Stimulated activated naive CD8-positive, alpha-beta T cell treated with anti-CD3 and anti-CD28 coated beads, Interleukin-15, Interleukin-2, amounts not matched to agents 100 U/mL and 50 U/mL, for 24 hours (primary cell): Measurements from ENCODE around the gene LRRC46.

ENCODE experiments used
- ATAC-seq: fragments of 150-1000 bp; cut with Tn5 transposase; one replicate; pipeline ENCODE4 v1.10.0; 2021
- DNase-seq: peaks from one replicate; pipeline ENCODE4 v3.0.0; 2021

The LRRC46 gene

GRCh38 chr17:47831934-47832327 is 461 bp downstream of the LRRC46 start:
- ATAC-seq (no peak), DNase-seq (no peak)

DNA sequence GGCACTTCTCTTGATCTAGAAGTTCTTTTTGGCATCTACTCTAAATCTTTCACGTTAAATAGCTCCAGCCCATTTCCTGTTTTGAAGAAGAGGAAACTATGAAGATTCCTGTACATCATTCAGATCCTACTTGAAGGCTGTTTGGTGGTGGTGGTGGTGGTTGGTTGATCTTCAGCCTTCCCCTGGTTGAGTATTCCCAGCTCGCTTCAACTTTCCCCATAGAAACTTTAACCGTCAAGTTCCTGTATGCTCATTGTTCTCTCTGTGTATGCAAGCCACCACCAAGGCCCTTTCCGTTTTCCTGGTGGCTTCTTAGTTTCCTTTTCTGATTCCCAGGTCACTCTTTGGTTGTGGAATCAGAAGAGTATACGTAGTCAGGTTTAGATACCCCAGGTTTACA is 3.3 kb downstream of the LRRC46 start:
- no peak for ATAC-seq
- no peak for DNase-seq

- DNase-seq (no peak), ATAC-seq (no peak)
Observed at GRCh38 chr17:47836601-47837000, 5.1 kb downstream of the LRRC46 start.

DNA sequence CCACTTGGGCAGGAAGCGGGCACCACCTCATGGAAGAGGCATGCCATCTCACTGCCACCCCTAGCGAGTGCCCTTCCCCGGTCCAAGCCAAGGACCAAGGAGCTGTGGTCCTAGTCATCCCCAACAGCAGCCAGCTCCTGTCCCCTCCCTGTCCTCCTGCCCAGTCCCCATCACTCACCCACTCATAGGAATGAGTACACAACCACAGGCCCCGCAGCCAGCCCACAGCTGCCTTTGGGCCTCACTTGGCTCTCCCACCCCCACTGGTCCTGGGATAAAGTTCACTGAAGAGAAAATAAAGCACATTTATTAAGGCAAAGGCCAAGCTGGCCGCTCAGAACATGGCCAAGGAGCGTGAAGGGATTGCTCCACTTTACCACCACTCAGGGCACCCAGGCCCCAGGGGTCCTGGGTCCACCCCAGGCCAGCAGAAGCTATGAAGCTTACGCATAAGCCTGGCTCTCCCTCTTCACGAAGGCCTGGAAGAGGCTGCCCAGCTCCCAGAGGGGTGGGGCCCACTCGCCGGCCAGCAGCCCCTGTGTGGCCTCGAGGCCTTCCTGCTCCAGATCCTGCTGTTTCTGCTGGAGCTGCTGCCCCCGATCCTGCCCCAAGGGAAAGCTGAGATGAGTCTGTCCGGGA is 6.0 kb downstream of the LRRC46 start:
- ATAC-seq, result no peak
- no peak for DNase-seq

DNA sequence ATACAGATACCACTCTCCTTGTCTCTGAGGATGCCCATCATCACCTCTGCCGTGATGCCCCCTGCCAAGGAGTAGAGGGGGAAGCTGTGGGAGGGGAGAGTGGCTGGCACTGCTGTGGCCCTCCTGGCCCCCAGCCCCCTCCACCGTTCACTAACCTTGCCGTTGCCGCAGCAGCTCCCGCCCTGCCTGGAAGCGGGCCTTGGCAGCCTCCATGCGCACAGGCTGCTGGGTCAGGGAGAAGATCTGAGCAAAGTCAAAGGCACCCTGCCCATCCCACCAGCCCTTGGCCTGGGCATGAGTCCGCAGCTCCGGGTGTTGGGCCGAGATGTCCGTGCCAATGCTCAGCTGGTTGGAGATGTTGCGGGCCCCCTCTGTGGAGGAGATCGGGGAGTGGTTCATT is 7.2 kb downstream of the LRRC46 start:
- DNase-seq, result no peak
- ATAC-seq, result no peak

DNA sequence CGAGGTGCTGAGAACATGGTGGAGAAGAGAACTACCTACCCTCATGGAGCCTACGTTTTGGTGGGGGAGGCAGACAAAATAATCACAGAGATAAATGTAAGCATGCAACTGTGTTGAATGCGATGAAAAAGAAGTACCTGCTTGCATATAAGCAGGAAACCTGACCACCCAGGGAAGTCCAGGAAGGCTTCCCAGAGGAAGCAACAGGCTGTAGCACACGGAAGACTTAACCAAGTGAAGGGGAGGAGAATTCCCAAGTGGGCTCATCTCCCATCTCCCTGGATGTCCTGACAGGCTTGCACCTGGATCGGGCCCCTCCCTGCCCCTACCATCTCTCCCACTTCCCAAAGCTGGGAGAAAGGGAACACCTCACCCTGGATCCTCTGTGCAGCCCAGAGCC is 7.6 kb downstream of the LRRC46 start:
- ATAC-seq (no peak), DNase-seq (no peak)

DNA sequence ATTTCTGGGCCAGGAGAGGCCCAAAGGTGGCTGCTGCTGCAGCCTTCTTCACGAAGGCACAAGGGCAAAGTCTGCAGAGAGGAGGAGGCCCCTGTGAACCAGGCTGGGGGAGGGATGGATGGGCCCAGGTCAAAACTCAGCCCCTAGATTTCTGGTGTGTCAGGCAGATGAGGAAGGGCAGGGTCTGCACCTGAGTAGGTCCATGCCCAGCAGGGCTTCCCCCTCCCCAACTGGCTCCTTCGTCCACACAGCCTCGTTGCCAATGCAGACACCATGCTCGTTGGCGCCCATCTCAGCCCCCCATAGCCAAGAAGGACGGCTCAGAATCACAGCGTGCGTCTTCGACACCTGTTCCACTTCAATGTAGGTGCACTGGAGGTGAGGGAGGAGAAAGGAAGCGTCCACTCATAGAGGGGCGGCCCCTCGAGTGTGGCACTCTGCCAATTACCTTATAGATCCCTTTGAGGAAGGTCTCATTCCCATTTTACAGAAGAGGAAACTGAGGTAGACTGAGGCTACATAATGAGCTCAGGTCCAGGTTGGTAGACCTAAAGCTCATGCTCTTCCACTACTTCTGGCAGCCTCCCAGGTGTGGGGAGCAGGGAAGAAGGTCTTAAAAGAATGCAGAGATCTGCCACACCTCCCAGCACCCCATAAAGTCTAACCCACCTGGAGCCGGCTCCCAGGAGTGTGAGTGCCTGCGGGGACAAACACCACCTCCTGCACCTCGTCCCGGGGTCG is 8.7 kb downstream of the LRRC46 start:
- DNase-seq (no peak), ATAC-seq (no peak)

DNA sequence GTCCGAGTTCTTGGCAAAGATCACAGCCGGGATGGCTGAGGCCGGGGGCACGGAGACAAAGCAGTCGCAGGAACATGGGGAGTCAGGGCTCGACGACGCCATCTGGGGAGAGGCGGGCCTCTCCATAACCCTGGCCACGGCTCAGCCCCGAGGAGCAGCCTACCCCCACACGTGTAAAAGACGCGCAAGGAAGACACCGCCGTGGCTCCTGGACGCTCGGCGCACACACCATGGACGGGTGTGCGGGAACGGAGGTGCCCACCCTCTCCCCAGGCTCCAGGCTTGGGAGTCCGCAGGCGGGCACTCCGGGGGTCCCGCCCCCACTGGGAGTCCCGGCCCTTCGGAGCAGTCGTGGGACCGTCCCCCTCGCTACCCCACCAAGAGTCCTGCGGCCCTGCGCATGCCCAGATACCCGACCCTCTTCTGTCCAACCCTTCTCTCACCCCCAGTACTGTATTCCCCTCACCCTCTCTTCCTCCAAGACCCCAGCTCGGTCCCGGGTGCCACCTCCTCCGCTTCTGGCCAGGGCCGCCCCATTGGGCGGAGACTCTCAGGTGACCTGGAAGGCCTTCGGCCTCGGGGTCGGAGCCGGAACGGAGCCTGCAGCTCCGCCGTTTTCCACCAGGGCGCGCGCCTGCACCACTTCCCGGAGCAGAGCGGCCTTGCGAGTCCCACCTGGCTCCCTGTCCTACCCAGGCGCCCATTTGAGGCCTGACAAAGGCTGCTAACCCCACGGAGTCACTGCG is 9.4 kb downstream of the LRRC46 start, which contains the start of gene SCRN2:
Gene SCRN2 (minus strand): TSS at position 532 of the 746 bp plus-strand sequence. CDS start 430 bp downstream, at position 102.
- peak; percentile 87 for ATAC-seq
- peak; percentile 95 for DNase-seq

GRCh38 chr17:47841488-47842291 is 10.2 kb downstream of the LRRC46 start:
- ATAC-seq (no peak), DNase-seq (no peak)

- no peak for ATAC-seq
- DNase-seq, result no peak
Observed at GRCh38 chr17:47843391-47843730, 11.9 kb downstream of the LRRC46 start.

DNA sequence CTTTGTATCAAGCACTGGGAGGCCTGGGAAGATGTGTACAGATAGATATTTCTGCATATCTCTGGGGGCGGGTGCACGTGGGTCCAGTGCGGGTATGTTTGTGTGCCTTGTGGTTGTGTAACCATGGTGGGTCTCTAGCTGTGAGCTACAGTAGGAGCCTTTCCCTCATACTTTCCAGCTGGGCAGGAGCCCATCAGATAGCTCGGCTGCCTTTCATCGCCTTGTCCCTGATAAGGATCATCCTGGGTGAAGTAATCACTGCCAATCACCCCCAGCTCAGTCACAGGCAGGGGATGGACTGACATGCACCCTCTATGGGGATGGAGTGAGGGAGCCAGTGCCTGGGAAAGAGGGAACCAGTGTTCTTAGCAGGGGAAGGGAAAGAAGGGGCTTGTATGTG is 12.8 kb downstream of the LRRC46 start:
- ATAC-seq, result no peak
- DNase-seq, result no peak

GRCh38 chr17:47844814-47845715 is 13.6 kb downstream of the LRRC46 start:
- DNase-seq (no peak), ATAC-seq (no peak)

- no peak for DNase-seq
- ATAC-seq, result no peak
Observed at GRCh38 chr17:47845716-47846075, 14.2 kb downstream of the LRRC46 start.

- ATAC-seq (no peak), DNase-seq (no peak)
Observed at GRCh38 chr17:47846716-47847340, 15.4 kb downstream of the LRRC46 start.

GRCh38 chr17:47847341-47848197 is 16.1 kb downstream of the LRRC46 start:
- peak; percentile 27 for DNase-seq
- no peak for ATAC-seq

- ATAC-seq, result no peak
- no peak for DNase-seq
Observed at GRCh38 chr17:47848198-47848513, 16.7 kb downstream of the LRRC46 start.

GRCh38 chr17:47850373-47850691 is 18.9 kb downstream of the LRRC46 start:
- ATAC-seq (no peak), DNase-seq (no peak)

GRCh38 chr17:47850692-47851573 is 19.5 kb downstream of the LRRC46 start, which contains the start of gene SP6:
Gene SP6, minus strand, starts transcription at chr17:47851163. Its CDS starts 2,734 bp downstream, at chr17:47848429.
- ATAC-seq, result peak; percentile 89
- DNase-seq, result peak; percentile 77

DNA sequence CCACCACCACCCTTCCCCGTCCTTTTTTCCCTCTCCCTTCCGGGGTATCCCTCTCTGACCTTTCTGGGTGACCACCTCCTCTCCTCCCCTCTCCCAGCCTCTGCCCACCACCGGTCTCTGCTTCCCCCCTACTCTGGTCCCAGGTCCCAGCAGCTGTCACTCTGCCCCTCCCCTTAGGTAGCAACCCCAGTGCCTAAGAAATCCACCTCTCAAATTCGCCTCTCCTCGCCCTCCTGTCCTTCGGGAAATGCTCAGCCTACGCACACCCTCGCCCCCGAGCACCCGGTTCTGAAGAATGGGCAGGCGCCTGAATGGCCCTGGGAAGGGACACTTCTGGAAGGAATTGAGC is 20.3 kb downstream of the LRRC46 start:
- ATAC-seq, result no peak
- no peak for DNase-seq
